Measurements from ENCODE around the gene C19orf12.

Gene C19orf12

GRCh38 chr19:29673451-29674371 is 41.4 kb downstream of the C19orf12 start:
- TF ChIP-seq, protein P1, sequence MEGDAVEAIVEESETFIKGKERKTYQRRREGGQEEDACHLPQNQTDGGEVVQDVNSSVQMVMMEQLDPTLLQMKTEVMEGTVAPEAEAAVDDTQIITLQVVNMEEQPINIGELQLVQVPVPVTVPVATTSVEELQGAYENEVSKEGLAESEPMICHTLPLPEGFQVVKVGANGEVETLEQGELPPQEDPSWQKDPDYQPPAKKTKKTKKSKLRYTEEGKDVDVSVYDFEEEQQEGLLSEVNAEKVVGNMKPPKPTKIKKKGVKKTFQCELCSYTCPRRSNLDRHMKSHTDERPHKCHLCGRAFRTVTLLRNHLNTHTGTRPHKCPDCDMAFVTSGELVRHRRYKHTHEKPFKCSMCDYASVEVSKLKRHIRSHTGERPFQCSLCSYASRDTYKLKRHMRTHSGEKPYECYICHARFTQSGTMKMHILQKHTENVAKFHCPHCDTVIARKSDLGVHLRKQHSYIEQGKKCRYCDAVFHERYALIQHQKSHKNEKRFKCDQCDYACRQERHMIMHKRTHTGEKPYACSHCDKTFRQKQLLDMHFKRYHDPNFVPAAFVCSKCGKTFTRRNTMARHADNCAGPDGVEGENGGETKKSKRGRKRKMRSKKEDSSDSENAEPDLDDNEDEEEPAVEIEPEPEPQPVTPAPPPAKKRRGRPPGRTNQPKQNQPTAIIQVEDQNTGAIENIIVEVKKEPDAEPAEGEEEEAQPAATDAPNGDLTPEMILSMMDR (IDR thresholded peaks at IDR 0.05; ENCODE audit: borderline replicate concordance, extremely low read depth, low read length, poor library complexity, severe bottlenecking), result no peak
- TF ChIP-seq EZH2 (IDR thresholded peaks at IDR 0.05; ENCODE audit: borderline replicate concordance, low read depth, low read length, severe bottlenecking), result no peak
- no peak for ATAC-seq (ENCODE audit: insufficient read depth, low read depth)
- DNase-seq, result no peak
- H2AFZ ChIP-seq (ENCODE audit: low read depth, low read length), result peak overlapping the region; percentile 59; the same call in 1 of the 2 replicates
- no peaks in the 10 kb centered on the region for H3K9me3 ChIP-seq (ENCODE audit: insufficient read depth, low read length, severe bottlenecking)
- no peak overlapping the region for H3K4me3 ChIP-seq (ENCODE audit: low read depth in 1 of 2, low read length in 2 of 2)
- H3K9ac ChIP-seq (ENCODE audit: low read depth, low read length), result peak overlapping the region; percentile 42
- H3K4me2 ChIP-seq (ENCODE audit: insufficient read depth, low read length), result peak overlapping the region; percentile 50
- peaks cover 33% of the 10 kb centered on the region for H3K36me3 ChIP-seq (ENCODE audit: insufficient read depth, low read length)
- H4K20me1 ChIP-seq (ENCODE audit: insufficient read depth, low read length), result no peaks in the 10 kb centered on the region
- H3K27me3 ChIP-seq (ENCODE audit: insufficient read depth, low read length, poor library complexity), result no peaks in the 10 kb centered on the region
- peaks cover 30% of the 10 kb centered on the region for H3K79me2 ChIP-seq (ENCODE audit: insufficient read depth, low read length)
- peaks cover 39% of the 10 kb centered on the region for H3K4me1 ChIP-seq (ENCODE audit: insufficient read depth, low read length)
- H3K27ac ChIP-seq (ENCODE audit: low read length), result peak overlapping the region; percentile 86

DNA sequence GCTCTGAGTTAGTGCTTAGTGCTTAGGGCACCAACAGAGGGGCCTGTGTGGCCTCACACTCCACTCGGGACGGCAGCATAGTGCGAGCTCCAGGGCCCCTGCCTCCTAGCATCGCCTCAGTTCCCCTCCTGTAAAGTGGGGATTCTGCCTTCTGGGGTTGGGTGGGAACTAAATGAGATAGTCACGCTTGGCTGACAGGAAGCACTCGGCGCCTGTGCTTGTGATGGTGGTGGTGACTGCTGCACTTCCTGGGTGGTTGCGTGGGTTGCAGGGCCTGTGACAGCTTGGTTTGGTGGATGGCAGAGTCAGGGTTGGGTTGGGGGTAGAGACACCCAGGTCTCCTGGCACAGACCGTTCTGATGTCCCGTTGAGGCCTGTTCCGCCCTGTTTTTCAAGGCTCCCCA is 42.1 kb downstream of the C19orf12 start:
- peak overlapping the region; percentile 42 for H3K9ac ChIP-seq (ENCODE audit: low read depth, low read length)
- H3K27me3 ChIP-seq (ENCODE audit: insufficient read depth, low read length, poor library complexity), result no peaks in the 10 kb centered on the region
- peak overlapping the region; percentile 86 for H3K27ac ChIP-seq (ENCODE audit: low read length)
- TF ChIP-seq EZH2 (IDR thresholded peaks at IDR 0.05; ENCODE audit: borderline replicate concordance, low read depth, low read length, severe bottlenecking), result no peak
- TF ChIP-seq, protein P1 (IDR thresholded peaks at IDR 0.05; ENCODE audit: borderline replicate concordance, extremely low read depth, low read length, poor library complexity, severe bottlenecking), result no peak
- peaks cover 45% of the 10 kb centered on the region for H3K4me1 ChIP-seq (ENCODE audit: insufficient read depth, low read length)
- DNase-seq (peak; percentile 86), ATAC-seq (ENCODE audit: insufficient read depth, low read depth) (peak; percentile 88)
- H3K4me3 ChIP-seq (ENCODE audit: low read depth in 1 of 2, low read length in 2 of 2), result peak overlapping the region in 1 of 2 experiments; percentile 25; a peak in 1 of 4 replicates
- no peaks in the 10 kb centered on the region for H3K9me3 ChIP-seq (ENCODE audit: insufficient read depth, low read length, severe bottlenecking)
- H2AFZ ChIP-seq (ENCODE audit: low read depth, low read length), result peak overlapping the region; percentile 59
- H3K36me3 ChIP-seq (ENCODE audit: insufficient read depth, low read length), result peaks cover 33% of the 10 kb centered on the region
- H3K79me2 ChIP-seq (ENCODE audit: insufficient read depth, low read length), result peaks cover 30% of the 10 kb centered on the region
- H3K4me2 ChIP-seq (ENCODE audit: insufficient read depth, low read length), result peak overlapping the region; percentile 50
- H4K20me1 ChIP-seq (ENCODE audit: insufficient read depth, low read length), result no peaks in the 10 kb centered on the region

DNA sequence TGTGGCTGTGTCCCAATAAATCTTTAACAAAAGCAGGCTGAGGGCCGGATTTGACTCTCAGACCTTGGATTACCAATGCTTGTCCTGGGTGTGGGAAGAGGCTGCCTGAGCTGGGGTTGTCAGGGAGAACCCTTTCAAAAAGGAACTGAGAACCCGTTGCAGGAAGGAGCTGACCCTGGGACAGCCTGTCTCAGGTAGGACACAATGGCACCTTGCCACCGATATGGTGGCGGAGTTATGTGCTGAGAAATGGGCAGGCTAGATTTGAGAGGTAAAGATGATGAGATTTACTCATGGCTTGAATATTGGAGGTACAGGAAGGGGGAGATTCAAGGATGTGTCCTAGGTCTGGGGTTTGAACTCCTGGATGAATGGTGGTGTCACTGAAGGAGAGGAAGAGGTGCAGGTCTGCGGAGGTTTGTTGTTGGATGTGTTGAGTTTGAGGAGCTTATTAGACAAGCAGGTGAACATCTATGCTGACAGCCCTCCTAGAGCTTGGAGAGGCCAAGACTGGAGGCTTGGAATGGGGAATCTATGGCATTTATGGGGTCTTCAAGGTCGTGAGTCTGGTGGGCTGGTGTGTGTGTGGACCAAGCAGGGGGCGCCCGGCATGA is 42.6 kb downstream of the C19orf12 start:
- DNase-seq (no peak), ATAC-seq (ENCODE audit: insufficient read depth, low read depth) (no peak)
- Histone ChIP-seq H2AFZ (ENCODE audit: low read depth, low read length) (peak overlapping the region; percentile 59), H3K27ac (ENCODE audit: low read length) (peak overlapping the region; percentile 86), H4K20me1 (ENCODE audit: insufficient read depth, low read length) (no peaks in the 10 kb centered on the region), H3K4me3 (ENCODE audit: low read depth in 1 of 2, low read length in 2 of 2) (peak overlapping the region in 1 of 2 experiments; percentile 25; a peak in 1 of 4 replicates), H3K4me1 (ENCODE audit: insufficient read depth, low read length) (peaks cover 50% of the 10 kb centered on the region), H3K4me2 (ENCODE audit: insufficient read depth, low read length) (peak overlapping the region; percentile 50), H3K79me2 (ENCODE audit: insufficient read depth, low read length) (peaks cover 30% of the 10 kb centered on the region), H3K9me3 (ENCODE audit: insufficient read depth, low read length, severe bottlenecking) (no peaks in the 10 kb centered on the region), H3K36me3 (ENCODE audit: insufficient read depth, low read length) (peaks cover 33% of the 10 kb centered on the region), H3K9ac (ENCODE audit: low read depth, low read length) (peak overlapping the region; percentile 42), H3K27me3 (ENCODE audit: insufficient read depth, low read length, poor library complexity) (no peaks in the 10 kb centered on the region)
- TF ChIP-seq, protein P1 (IDR thresholded peaks at IDR 0.05; ENCODE audit: borderline replicate concordance, extremely low read depth, low read length, poor library complexity, severe bottlenecking), result no peak
- TF ChIP-seq EZH2 (IDR thresholded peaks at IDR 0.05; ENCODE audit: borderline replicate concordance, low read depth, low read length, severe bottlenecking), result no peak

All from DND-41 (cell line).